ENCODE data around the gene TRIM26. TPM values are rescaled to one million over a fixed set of nuclear protein-coding genes. Genes with fewer than 3 reads are reported as not detected.

TRIM26 gene
- total and polyA plus RNA-seq, 2 of the 13 experiments (the other 11 are each of a cell fraction or from before 2014, with no cell fraction given), result 27.1 to 38.7 TPM

GRCh38 chr6:30213957-30214656, 901 bp upstream of the TRIM26 start (continued):
- TF ChIP-seq ELK4 (CRISPR knock-in tag; IDR thresholded peaks at IDR 0.05; ENCODE audit: borderline replicate concordance) (peak; percentile 71; the same call in 1 of the 2 replicates), ZNF235 (CRISPR knock-in tag; IDR thresholded peaks at IDR 0.05; ENCODE audit: borderline replicate concordance) (peak; percentile 92; the same call in 1 of the 2 replicates), ZNF230 (CRISPR knock-in tag; IDR thresholded peaks at IDR 0.05) (peak; percentile 32; the same call in 1 of the 2 replicates), IKZF4 (CRISPR knock-in tag; IDR thresholded peaks at IDR 0.05; ENCODE audit: borderline replicate concordance, low read depth, not compliant biosample characterization) (peak; percentile 96), NR3C1 (CRISPR knock-in tag; IDR thresholded peaks at IDR 0.05) (no peak), PAWR (CRISPR knock-in tag; IDR thresholded peaks at IDR 0.05; ENCODE audit: borderline replicate concordance) (no peak), ARID5B (CRISPR knock-in tag; IDR thresholded peaks at IDR 0.05) (peak; percentile 71), MAX (IDR thresholded peaks at IDR 0.05) (peak; percentile 84), ZNF510 (CRISPR knock-in tag; IDR thresholded peaks at IDR 0.05; ENCODE audit: low read depth) (no peak; the same call in 1 of the 2 replicates), ZBTB44 (CRISPR knock-in tag; IDR thresholded peaks at IDR 0.05) (peak; percentile 60; the same call in 1 of the 2 replicates), DNMT3B (CRISPR knock-in tag; conservative IDR thresholded peaks at IDR 0.05) (peak; percentile 95), NBN (conservative IDR thresholded peaks at IDR 0.05) (no peak), SNAI1 (CRISPR knock-in tag; IDR thresholded peaks at IDR 0.05; ENCODE audit: borderline replicate concordance) (0 out of 2 replicates have a peak, but pooled peaks have one; percentile 44), ZNF280D (CRISPR knock-in tag; IDR thresholded peaks at IDR 0.05) (peak; percentile 92), ZNF350 (CRISPR knock-in tag; IDR thresholded peaks at IDR 0.05; ENCODE audit: borderline replicate concordance, low read depth) (peak; percentile 81; the same call in 1 of the 2 replicates), ZNF253 (CRISPR knock-in tag; IDR thresholded peaks at IDR 0.05; ENCODE audit: borderline replicate concordance) (no peak), RFXAP (CRISPR knock-in tag; IDR thresholded peaks at IDR 0.05; ENCODE audit: borderline replicate concordance) (peak; percentile 85), ATF1 (CRISPR knock-in tag; IDR thresholded peaks at IDR 0.05) (no peak), ZNF75D (CRISPR knock-in tag; IDR thresholded peaks at IDR 0.05; ENCODE audit: borderline replicate concordance) (no peak)
